K562 (cell line): Measurements from ENCODE around the gene EPX. TPM values are rescaled to one million over a fixed set of nuclear protein-coding genes. Genes with fewer than 3 reads are reported as not detected.

Source experiments
- ATAC-seq: fragments of 200-7000 bp; cut with Tn5 transposase; 3 replicates; pipeline ENCODE4 v1.9.1; 2020; ENCODE audit warnings: moderate library complexity
- BruUV-seq: library from RNA; stranded (reverse); fragments of 400-500 nt; replicated peaks from 2 replicates; lab custom pipeline; 2021; lab: Mats Ljungman, UMichigan
- CTCF ChIA-PET: fragments of 300-600 bp; formaldehyde crosslinking; extraction: SDS; loops from one replicate; lab custom pipeline; 2021; ENCODE audit warnings: low intra/inter-chr PET ratio; lab: Yijun Ruan, JAX
- POLR2A ChIA-PET: fragments of 300-600, 350-650 bp; sonication (Branson Sonifier 250); formaldehyde crosslinking; extraction: SDS; loops from one replicate; lab custom pipeline; 2021; ENCODE audit warnings: antibody characterized with exemption, inconsistent platforms; lab: Yijun Ruan, JAX
- DNase-seq, 4 experiments: peaks; one replicate each; pipeline versions ENCODE4 v3.0.0 to v3.0.0-alpha.2; 2011 to 2018; ENCODE audit warnings: low spot score in 3 of 4, mixed read lengths in 3 of 4; ENCODE audit errors: extremely low read depth in 1 of 4
- FAIRE-seq: peaks from 2 replicates; lab custom pipeline; 2011; peaks lifted over from hg19 to GRCh38; lab: Jason Lieb, UNC
- H2AFZ ChIP-seq: 2 replicates; pipeline ENCODE4 v1.6.0; 2011; ENCODE audit warnings: low read depth, low read length, control low read depth, inconsistent platforms
- H3K27ac ChIP-seq: fragments of 200-600 bp; 3 replicates; pipeline ENCODE4 v1.8.0; 2011; ENCODE audit warnings: low read depth, mild to moderate bottlenecking, control low read depth, inconsistent platforms, low read length, moderate library complexity, mixed read lengths; ENCODE audit errors: extremely low read depth
- H3K27me3 ChIP-seq, 2 experiments: fragments of 300-600 bp in 1 of 2; 2 replicates in 1 of 2; 3 replicates in 1 of 2; pipeline versions ENCODE4 v1.6.0 to v1.8.0; 2011; ENCODE audit warnings: inconsistent platforms in 2 of 2, low read length in 2 of 2, mild to moderate bottlenecking in 1 of 2, mixed read lengths in 1 of 2, moderate library complexity in 1 of 2; ENCODE audit not compliant: control insufficient read depth in 2 of 2, insufficient read depth in 2 of 2
- H3K36me3 ChIP-seq: fragments of 300-600 bp; 3 replicates; pipeline ENCODE4 v1.8.0; 2011; ENCODE audit warnings: mild to moderate bottlenecking, low read length, inconsistent platforms; ENCODE audit not compliant: control insufficient read depth, insufficient read depth
- H3K4me1 ChIP-seq, 2 experiments: fragments of 200-600 bp in 1 of 2; replicated peaks in 1 of 2; 2 replicates in 1 of 2; 3 replicates in 1 of 2; pipeline versions ENCODE4 v1.5.1 to v1.8.0; 2011; ENCODE audit warnings: inconsistent platforms in 2 of 2, low read length in 2 of 2, mild to moderate bottlenecking in 1 of 2, mixed read lengths in 1 of 2, moderate library complexity in 1 of 2; ENCODE audit not compliant: control insufficient read depth in 2 of 2, insufficient read depth in 2 of 2
- H3K4me2 ChIP-seq: 2 replicates; pipeline ENCODE4 v1.6.1; 2011; ENCODE audit warnings: low read length, control low read depth, inconsistent platforms, mixed read lengths; ENCODE audit not compliant: insufficient read depth
- H3K4me3 ChIP-seq: fragments of 200-600 bp; sonication (generic), shearing (Covaris generic); 2 replicates; pipeline ENCODE4 v1.5.1; 2016; ENCODE audit warnings: control low read depth, inconsistent platforms
- H3K79me2 ChIP-seq: fragments of 200-600 bp; 3 replicates; pipeline ENCODE4 v1.8.0; 2011; ENCODE audit warnings: low read length, inconsistent platforms; ENCODE audit not compliant: control insufficient read depth, insufficient read depth
- H3K9ac ChIP-seq, 2 experiments: 2 replicates each; pipeline versions ENCODE4 v1.6.0 to v1.6.1; 2011; ENCODE audit warnings: low read depth in 2 of 2, low read length in 2 of 2, control low read depth in 1 of 2, inconsistent platforms in 1 of 2, mild to moderate bottlenecking in 1 of 2, mixed read lengths in 1 of 2; ENCODE audit not compliant: insufficient read depth in 1 of 2
- H3K9me1 ChIP-seq: one replicate; pipeline ENCODE4 v1.6.0; 2011; ENCODE audit warnings: inconsistent platforms, mild to moderate bottlenecking, low read length, moderate library complexity; ENCODE audit not compliant: control insufficient read depth, insufficient read depth
- H3K9me3 ChIP-seq: replicated peaks from 2 replicates; pipeline ENCODE4 v1.5.1; 2011; ENCODE audit warnings: low read depth, low read length, inconsistent platforms; ENCODE audit not compliant: control insufficient read depth, insufficient read depth
- H4K20me1 ChIP-seq: replicated peaks from 2 replicates; pipeline ENCODE4 v1.6.1; 2011; ENCODE audit warnings: low read length, inconsistent platforms, mixed read lengths; ENCODE audit not compliant: control insufficient read depth, insufficient read depth
- CTCF ChIP-seq, 3 experiments: IDR thresholded peaks in 2 of 3; conservative IDR thresholded peaks in 1 of 3; 2 replicates each; pipeline ENCODE4 v1.5.1; 2011 to 2012; ENCODE audit warnings: low read length in 3 of 3, mild to moderate bottlenecking in 3 of 3, control low read depth in 2 of 3, improper control_type of control experiment in 1 of 3, inconsistent platforms in 1 of 3, low read depth in 1 of 3, mixed read lengths in 1 of 3, moderate library complexity in 1 of 3; ENCODE audit not compliant: insufficient read depth in 2 of 3
- HNRNPH1 ChIP-seq: fragments of 200-400 bp; formaldehyde crosslinking; optimal IDR thresholded peaks from 2 replicates; pipeline ENCODE3; 2017; ENCODE audit warnings: low read depth, mild to moderate bottlenecking, low read length, moderate library complexity
- MYC ChIP-seq, 2 experiments: fragments of 250-450 bp in 1 of 2; sonication (Bioruptor Pico) in 1 of 2; IDR thresholded peaks; 2 replicates each; pipeline versions ENCODE4 v1.5.1 to v1.6.1; 2012 to 2021; ENCODE audit warnings: low read depth in 2 of 2, borderline replicate concordance in 1 of 2, improper control_type of control experiment in 1 of 2, low read length in 1 of 2, mild to moderate bottlenecking in 1 of 2, moderate library complexity in 1 of 2
- RAD21 ChIP-seq, 2 experiments: fragments of 250-450 bp in 1 of 2; fragments of 450-650 bp in 1 of 2; sonication (Bioruptor Pico) in 1 of 2; formaldehyde crosslinking in 1 of 2; IDR thresholded peaks in 1 of 2; conservative IDR thresholded peaks in 1 of 2; 2 replicates each; pipeline versions ENCODE4 v1.4.0 to v1.8.0; 2020 to 2022; ENCODE audit warnings: mild to moderate bottlenecking in 2 of 2, moderate library complexity in 1 of 2
- RAD51 ChIP-seq: fragments of 450-650 bp; IDR thresholded peaks from 2 replicates; pipeline ENCODE4 v1.7.1; 2016; ENCODE audit warnings: low read depth, mild to moderate bottlenecking, borderline replicate concordance
- RUNX1 ChIP-seq: sonication (generic); IDR thresholded peaks from 2 replicates; pipeline ENCODE4 v1.6.1; 2016; ENCODE audit warnings: antibody characterized with exemption, low read depth
- SMC3 ChIP-seq: conservative IDR thresholded peaks from 2 replicates; pipeline ENCODE4 v1.6.1; 2011; ENCODE audit warnings: low read depth, low read length, improper control_type of control experiment; ENCODE audit not compliant: insufficient read depth
- TRIM25 ChIP-seq: fragments of 450-650 bp; IDR thresholded peaks from 2 replicates; pipeline ENCODE4 v1.7.0; 2016; ENCODE audit warnings: borderline replicate concordance
- USF2 ChIP-seq: sonication (generic); formaldehyde crosslinking; IDR thresholded peaks from 2 replicates; pipeline ENCODE4 v1.5.0; 2020; ENCODE audit warnings: missing genetic modification reagents
- WGBS: fragments of 100-300 bp; shearing (Covaris generic); methylation state at CpG from one replicate; pipeline ENCODE4 v1.1.6; 2016; ENCODE audit warnings: low coverage, mixed read lengths; ENCODE audit not compliant: insufficient coverage; ENCODE audit errors: missing lambda C conversion rate; 5-methylcytosine and 5-hydroxymethylcytosine counted together
- in situ Hi-C: fragments of 300-500 bp; cut with MboI; formaldehyde crosslinking; loops from 4 replicates; pipeline ENCODE4 v1.15.0; 2018; ENCODE audit warnings: inconsistent platforms, mixed read lengths
- intact Hi-C: fragments of 100-400 bp; cut with micrococcal nuclease; formaldehyde crosslinking; loops from 2 replicates; pipeline ENCODE4 v1.14.2; 2022
- polyA plus RNA-seq, 8 experiments: library from polyadenylated mRNA; depleted of rRNA in 4 of 8; stranded (reverse) in 5 of 8; unstranded in 3 of 8; fragments of >200 nt; fragmentation: Nextera tagmentation in 2 of 8; fragmentation: Illumina TruSeq in 1 of 8; extraction: Ambion mirVana in 2 of 8; extraction: Trizol in 1 of 8; gene quantifications; 2 replicates each; pipeline versions ENCODE4 v1.2.1 to v1.2.3, GENCODE V29; 2011 to 2014; ENCODE audit warnings: inconsistent platforms in 1 of 8, missing spikeins in 1 of 8
- total RNA-seq, 7 experiments: library from RNA; depleted of rRNA in 6 of 7; stranded (reverse); fragments of >200 nt in 6 of 7; fragmentation: Illumina TruSeq in 2 of 7; extraction: Trizol in 2 of 7; gene quantifications; 2 replicates each; pipeline versions ENCODE4 v1.2.1 to v1.2.3, GENCODE V29; 2011 to 2021; ENCODE audit warnings: low replicate concordance in 1 of 7
- TF ChIP-seq, protein P1 (sequence below): sonication (generic); formaldehyde crosslinking; IDR thresholded peaks from 2 replicates; pipeline ENCODE4 v1.9.0; 2022; ENCODE audit warnings: mild to moderate bottlenecking, missing genetic modification reagents

EPX gene
- total and polyA plus RNA-seq, 9 of the 15 experiments (the other 6 are each of a cell fraction or from before 2014, with no cell fraction given), result 0.07 to 0.33 (median 0.19) TPM; not detected in 3

DNA sequence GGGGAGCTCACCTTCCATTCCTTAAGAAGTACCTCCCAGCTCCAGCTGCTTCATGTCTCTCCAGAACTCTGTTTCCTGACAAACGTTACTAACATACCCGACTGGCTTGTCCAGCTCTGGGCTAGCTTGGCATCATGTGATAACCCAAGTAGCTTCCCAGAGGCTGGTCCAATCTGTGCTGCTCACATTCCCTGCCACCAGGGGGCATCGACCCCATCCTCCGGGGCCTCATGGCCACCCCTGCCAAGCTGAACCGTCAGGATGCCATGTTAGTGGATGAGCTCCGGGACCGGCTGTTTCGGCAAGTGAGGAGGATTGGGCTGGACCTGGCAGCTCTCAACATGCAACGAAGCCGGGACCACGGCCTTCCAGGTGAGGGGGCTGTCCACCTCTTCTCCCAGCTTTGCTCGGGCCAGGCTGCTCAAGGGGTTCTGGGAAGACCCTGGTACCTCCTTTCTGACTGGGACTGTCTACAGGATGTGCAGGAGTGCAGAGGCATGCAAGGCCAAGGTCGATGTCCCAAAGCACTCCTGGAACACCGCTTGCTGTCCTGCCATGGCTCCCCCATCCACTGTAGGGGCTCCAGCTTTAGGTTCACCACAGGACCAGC lies 7.6 kb downstream of the EPX start:
- WGBS, result 13% methylated on average over 14 of the region's 14 CpGs
- H3K79me2 ChIP-seq, result no peaks in the 10 kb centered on the region
- CTCF ChIA-PET, result interaction anchor here (0.7 kb wide), 1 partner anchor 55 kb away, joined by 3 read pairs; no protein-coding TSS in a partner anchor
- peak; percentile 84 for ATAC-seq
- no peaks in the 10 kb centered on the region for H4K20me1 ChIP-seq
- no TSS peak for BruUV-seq
- DNase-seq, result peak; percentile 55 to 63 (median 62)
- no peaks in the 10 kb centered on the region for H3K9me1 ChIP-seq
- no peaks in the 10 kb centered on the region for H3K36me3 ChIP-seq
- H3K4me3 ChIP-seq, result no peak overlapping the region
- no peak overlapping the region for H3K27ac ChIP-seq
- POLR2A ChIA-PET, result interaction anchor here (0.6 to 2.2 kb wide), 10 partner anchors 9 to 317 kb away, joined by 3 to 6 read pairs (median 3); partner anchors contain the start of gene MKS1
- no peaks in the 10 kb centered on the region for H3K9me3 ChIP-seq
- H3K9ac ChIP-seq, result no peak overlapping the region
- peak; percentile 83 for FAIRE-seq
- in situ Hi-C loops, result no loop called here
- H3K4me2 ChIP-seq, result no peak overlapping the region; the same call in 1 of the 2 replicates
- intact Hi-C loops, result loop anchor here (1.0 kb wide), 1 partner anchor 247 kb away; no protein-coding TSS in a partner anchor
- H2AFZ ChIP-seq, result no peak overlapping the region
- peaks cover 12 to 17% of the 10 kb centered on the region in 2 experiments for H3K4me1 ChIP-seq
- peaks cover 0 to 20% of the 10 kb centered on the region in 2 experiments; a peak in 2 of 5 replicates for H3K27me3 ChIP-seq
- TF ChIP-seq RAD51 (0 out of 2 replicates have a peak, but pooled peaks have one; percentile 11), MYC (IDR thresholded peaks at IDR 0.05; ENCODE audit: low read depth, low read length) (0 out of 2 replicates have a peak, but pooled peaks have one; percentile 33), MYC (CRISPR knock-in tag; IDR thresholded peaks at IDR 0.05; ENCODE audit: borderline replicate concordance, low read depth) (no peak), RAD21 (CRISPR knock-in tag; conservative IDR thresholded peaks at IDR 0.05 in 1 of 2, IDR thresholded peaks at IDR 0.05 in 1 of 2) (peak; percentile 33 to 49; a peak in 2 of 4 replicates), SMC3 (peak; percentile 71), CTCF (IDR thresholded peaks at IDR 0.05 in 2 of 3, conservative IDR thresholded peaks at IDR 0.05 in 1 of 3; ENCODE audit: insufficient read depth in 2 of 3, low read depth in 1 of 3, low read length in 3 of 3) (peak; percentile 68 to 79 (median 69)), TRIM25 (no peak), USF2 (CRISPR knock-in tag) (0 out of 2 replicates have a peak, but pooled peaks have one; percentile 23), RUNX1 (no peak), HNRNPH1 (no peak)
- TF ChIP-seq, protein P1, sequence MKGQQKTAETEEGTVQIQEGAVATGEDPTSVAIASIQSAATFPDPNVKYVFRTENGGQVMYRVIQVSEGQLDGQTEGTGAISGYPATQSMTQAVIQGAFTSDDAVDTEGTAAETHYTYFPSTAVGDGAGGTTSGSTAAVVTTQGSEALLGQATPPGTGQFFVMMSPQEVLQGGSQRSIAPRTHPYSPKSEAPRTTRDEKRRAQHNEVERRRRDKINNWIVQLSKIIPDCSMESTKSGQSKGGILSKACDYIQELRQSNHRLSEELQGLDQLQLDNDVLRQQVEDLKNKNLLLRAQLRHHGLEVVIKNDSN (CRISPR knock-in tag), result peak; percentile 34; the same call in 1 of the 2 replicates
